ENCODE measurements around the gene SPSB1. TPM values are rescaled to one million over a fixed set of nuclear protein-coding genes. Genes with fewer than 3 reads are reported as not detected.
"Not testable (repeated sequence)": the region's sequence is repeated elsewhere in the genome, so short reads cannot be mapped to it uniquely, and the experiment has no call there.

Gene SPSB1
- total and polyA plus RNA-seq, 10 of the 15 experiments (the other 5 are each of a cell fraction or from before 2014, with no cell fraction given) = 0.02 to 2.0 (median 0.90) TPM; not detected in 1

DNA sequence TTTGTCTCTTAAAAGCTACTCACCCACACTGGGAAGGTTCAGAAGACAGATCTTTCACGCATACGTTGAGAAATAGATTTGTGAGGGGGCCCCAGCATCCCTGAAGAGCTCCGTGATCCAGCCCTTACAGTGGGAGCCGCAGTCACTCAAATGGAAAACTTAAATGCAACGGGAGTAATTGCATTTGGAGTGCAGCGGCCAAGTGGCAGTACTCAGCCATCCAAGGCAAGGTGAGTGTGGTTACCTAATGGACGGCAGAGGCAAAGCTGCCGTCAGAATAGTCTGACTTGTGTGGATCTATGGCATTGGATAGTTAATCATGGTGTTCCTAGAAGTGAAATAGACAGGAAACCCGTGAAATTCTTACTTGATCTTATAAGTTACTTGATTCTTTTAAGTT lies 5.1 kb downstream of the SPSB1 start (continued):
- TF ChIP-seq FOXM1 (IDR thresholded peaks at IDR 0.05; ENCODE audit: low read depth, low read length) = no peak
- TF ChIP-seq, protein P1, sequence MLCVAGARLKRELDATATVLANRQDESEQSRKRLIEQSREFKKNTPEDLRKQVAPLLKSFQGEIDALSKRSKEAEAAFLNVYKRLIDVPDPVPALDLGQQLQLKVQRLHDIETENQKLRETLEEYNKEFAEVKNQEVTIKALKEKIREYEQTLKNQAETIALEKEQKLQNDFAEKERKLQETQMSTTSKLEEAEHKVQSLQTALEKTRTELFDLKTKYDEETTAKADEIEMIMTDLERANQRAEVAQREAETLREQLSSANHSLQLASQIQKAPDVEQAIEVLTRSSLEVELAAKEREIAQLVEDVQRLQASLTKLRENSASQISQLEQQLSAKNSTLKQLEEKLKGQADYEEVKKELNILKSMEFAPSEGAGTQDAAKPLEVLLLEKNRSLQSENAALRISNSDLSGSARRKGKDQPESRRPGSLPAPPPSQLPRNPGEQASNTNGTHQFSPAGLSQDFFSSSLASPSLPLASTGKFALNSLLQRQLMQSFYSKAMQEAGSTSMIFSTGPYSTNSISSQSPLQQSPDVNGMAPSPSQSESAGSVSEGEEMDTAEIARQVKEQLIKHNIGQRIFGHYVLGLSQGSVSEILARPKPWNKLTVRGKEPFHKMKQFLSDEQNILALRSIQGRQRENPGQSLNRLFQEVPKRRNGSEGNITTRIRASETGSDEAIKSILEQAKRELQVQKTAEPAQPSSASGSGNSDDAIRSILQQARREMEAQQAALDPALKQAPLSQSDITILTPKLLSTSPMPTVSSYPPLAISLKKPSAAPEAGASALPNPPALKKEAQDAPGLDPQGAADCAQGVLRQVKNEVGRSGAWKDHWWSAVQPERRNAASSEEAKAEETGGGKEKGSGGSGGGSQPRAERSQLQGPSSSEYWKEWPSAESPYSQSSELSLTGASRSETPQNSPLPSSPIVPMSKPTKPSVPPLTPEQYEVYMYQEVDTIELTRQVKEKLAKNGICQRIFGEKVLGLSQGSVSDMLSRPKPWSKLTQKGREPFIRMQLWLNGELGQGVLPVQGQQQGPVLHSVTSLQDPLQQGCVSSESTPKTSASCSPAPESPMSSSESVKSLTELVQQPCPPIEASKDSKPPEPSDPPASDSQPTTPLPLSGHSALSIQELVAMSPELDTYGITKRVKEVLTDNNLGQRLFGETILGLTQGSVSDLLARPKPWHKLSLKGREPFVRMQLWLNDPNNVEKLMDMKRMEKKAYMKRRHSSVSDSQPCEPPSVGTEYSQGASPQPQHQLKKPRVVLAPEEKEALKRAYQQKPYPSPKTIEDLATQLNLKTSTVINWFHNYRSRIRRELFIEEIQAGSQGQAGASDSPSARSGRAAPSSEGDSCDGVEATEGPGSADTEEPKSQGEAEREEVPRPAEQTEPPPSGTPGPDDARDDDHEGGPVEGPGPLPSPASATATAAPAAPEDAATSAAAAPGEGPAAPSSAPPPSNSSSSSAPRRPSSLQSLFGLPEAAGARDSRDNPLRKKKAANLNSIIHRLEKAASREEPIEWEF (IDR thresholded peaks at IDR 0.05; ENCODE audit: insufficient replicate concordance, low read depth, low read length) = no peak

DNA sequence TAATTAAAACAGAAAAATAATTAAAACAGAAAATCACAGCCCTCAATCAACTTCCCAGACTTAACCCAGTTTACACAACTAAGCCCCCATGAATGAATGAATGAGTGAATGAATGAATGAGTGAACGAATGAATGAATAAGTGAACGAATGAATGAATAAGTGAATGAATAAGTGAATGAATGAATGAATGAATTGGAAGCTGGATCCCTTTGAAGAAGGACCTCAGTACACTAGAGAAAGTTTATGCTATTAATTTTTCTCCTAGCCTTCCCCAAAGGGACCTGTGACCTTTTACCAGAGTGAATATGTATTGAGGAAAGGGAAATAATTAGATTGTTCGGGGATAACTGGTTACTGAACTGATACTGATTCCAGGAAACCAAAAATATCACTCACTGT lies 5.6 kb downstream of the SPSB1 start:
- POLR2A ChIA-PET = no interaction called here
- no peak overlapping the region for H3K4me3 ChIP-seq
- SMC1A ChIA-PET (ENCODE audit: uncharacterized antibody, unreplicated experiment) = interaction anchor here (0.6 to 1.6 kb wide), 2 partner anchors 14 to 247 kb away, joined by 3 read pairs; no protein-coding TSS in a partner anchor
- H3K9ac ChIP-seq (ENCODE audit: control insufficient read depth, insufficient read depth, low read length) = no peak overlapping the region
- H4K20me1 ChIP-seq (ENCODE audit: control insufficient read depth, insufficient read depth) = no peaks in the 10 kb centered on the region
- ATAC-seq = no peak
- no peak for DNase-seq (ENCODE audit: low read depth, low spot score)
- H3K4me2 ChIP-seq (ENCODE audit: control insufficient read depth, insufficient read depth) = no peak overlapping the region
- peaks cover 0 to 2% of the 10 kb centered on the region in 2 experiments; a peak in 2 of 4 replicates for H3K27me3 ChIP-seq (replicated peaks in 1 of 2; ENCODE audit: control insufficient read depth in 2 of 2, insufficient read depth in 2 of 2, low read length in 1 of 2)
- in situ Hi-C loops (cut with MboI) = no loop called here
- TF ChIP-seq ZNF24 (IDR thresholded peaks at IDR 0.05) = peak; percentile 95
- TF ChIP-seq ZNF207 (IDR thresholded peaks at IDR 0.05; ENCODE audit: borderline replicate concordance) = no peak
- no peaks in the 10 kb centered on the region for H3K79me2 ChIP-seq (ENCODE audit: control insufficient read depth, insufficient read depth, low read length)
- no peak overlapping the region for H2AFZ ChIP-seq (ENCODE audit: control insufficient read depth, low read depth, low read length)
- H3K36me3 ChIP-seq (ENCODE audit: control insufficient read depth in 2 of 2, insufficient read depth in 2 of 2, low read length in 1 of 2) = no peaks in the 10 kb centered on the region
- no TSS peak for BruUV-seq (replicated peaks)
- intact Hi-C loops (cut with micrococcal nuclease; ENCODE audit: unreplicated experiment) = no loop called here
- peaks cover 13% of the 10 kb centered on the region for H3K4me1 ChIP-seq (ENCODE audit: control insufficient read depth, insufficient read depth, low read length)
- FAIRE-seq = no peak
- 0% methylated on average over 3 of the region's 3 CpGs for WGBS (ENCODE audit: insufficient coverage, insufficient replicate concordance, low lambda C conversion rate, missing lambda C conversion rate)
- no peak overlapping the region for H3K27ac ChIP-seq (ENCODE audit: control insufficient read depth, insufficient read depth)
- CTCF ChIA-PET = interaction anchor here (1.3 kb wide), 1 partner anchor 9 kb away, joined by 3 read pairs; no protein-coding TSS in a partner anchor
- RAD21 ChIA-PET (ENCODE audit: unreplicated experiment) = no interaction called here
- H3K9me3 ChIP-seq (replicated peaks; ENCODE audit: control insufficient read depth, insufficient read depth, low read length) = no peaks in the 10 kb centered on the region

DNA sequence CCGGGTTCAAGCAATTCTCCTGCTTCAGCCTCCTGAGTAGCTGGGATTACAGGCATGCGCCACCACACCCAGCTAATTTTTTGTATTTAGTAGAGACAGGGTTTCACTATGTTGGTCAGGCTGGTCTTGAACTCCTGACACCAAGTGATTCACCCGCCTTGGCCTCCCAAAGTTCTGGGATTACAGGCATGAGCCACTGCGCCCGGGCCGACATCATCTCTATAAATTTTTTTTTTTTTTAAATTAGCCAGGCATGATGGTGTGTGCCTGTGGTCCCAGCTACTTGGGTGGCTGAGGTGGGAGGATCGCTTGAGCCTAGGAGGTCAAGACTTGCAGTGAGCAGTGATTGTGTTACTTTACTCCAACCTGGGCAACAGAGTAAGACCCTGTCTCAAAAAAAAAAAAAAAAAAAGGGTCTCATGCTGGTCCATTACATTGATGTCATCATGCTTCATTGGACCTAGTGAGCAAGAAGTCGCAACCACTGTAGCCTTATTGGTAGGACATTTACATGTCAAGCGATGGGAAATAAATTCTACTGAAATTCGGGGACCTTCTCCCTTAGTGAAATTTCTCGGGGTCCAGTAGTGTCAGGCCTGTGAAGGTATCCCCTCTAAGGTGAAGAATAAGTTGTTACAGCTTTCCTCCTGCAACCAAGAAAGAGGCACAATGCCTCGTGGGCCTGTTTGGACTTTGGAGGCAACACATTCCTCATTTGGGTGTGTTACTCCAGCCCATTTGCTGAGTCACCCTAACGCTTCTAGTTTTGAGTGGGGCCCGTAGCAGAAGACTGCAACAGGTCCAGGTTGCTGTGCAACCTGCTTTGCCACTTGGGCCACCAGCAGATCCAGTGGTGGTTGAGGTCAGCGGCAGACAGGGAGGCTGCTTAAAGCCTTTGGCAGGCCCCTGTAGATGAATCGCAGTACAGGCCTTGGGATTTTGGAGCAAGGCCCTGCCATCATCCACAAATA lies 7.2 kb downstream of the SPSB1 start:
- intact Hi-C loops (cut with micrococcal nuclease; ENCODE audit: unreplicated experiment); H3K9me3 ChIP-seq (replicated peaks; ENCODE audit: control insufficient read depth, insufficient read depth, low read length); H3K27ac ChIP-seq (ENCODE audit: control insufficient read depth, insufficient read depth); H3K4me3 ChIP-seq; H3K79me2 ChIP-seq (ENCODE audit: control insufficient read depth, insufficient read depth, low read length); DNase-seq (ENCODE audit: low read depth, low spot score); H3K4me1 ChIP-seq (ENCODE audit: control insufficient read depth, insufficient read depth, low read length); FAIRE-seq; ATAC-seq; POLR2A ChIA-PET; H3K4me2 ChIP-seq (ENCODE audit: control insufficient read depth, insufficient read depth); H3K9ac ChIP-seq (ENCODE audit: control insufficient read depth, insufficient read depth, low read length); H3K36me3 ChIP-seq (ENCODE audit: control insufficient read depth in 2 of 2, insufficient read depth in 2 of 2, low read length in 1 of 2); BruUV-seq (replicated peaks); H3K27me3 ChIP-seq (replicated peaks in 1 of 2; ENCODE audit: control insufficient read depth in 2 of 2, insufficient read depth in 2 of 2, low read length in 1 of 2); CTCF ChIA-PET; H4K20me1 ChIP-seq (ENCODE audit: control insufficient read depth, insufficient read depth); in situ Hi-C loops (cut with MboI); H2AFZ ChIP-seq (ENCODE audit: control insufficient read depth, low read depth, low read length): not testable (repeated sequence)
- 78% methylated on average over 15 of the region's 16 CpGs for WGBS (ENCODE audit: insufficient coverage, insufficient replicate concordance, low lambda C conversion rate, missing lambda C conversion rate)
- ChIA-PET SMC1A (ENCODE audit: uncharacterized antibody, unreplicated experiment) (interaction anchor here (0.7 kb wide), 1 partner anchor 9 kb away, joined by 3 read pairs; no protein-coding TSS in a partner anchor), RAD21 (ENCODE audit: unreplicated experiment) (interaction anchor here (1.4 kb wide), 1 partner anchor 10 kb away, joined by 4 read pairs; no protein-coding TSS in a partner anchor)

Data from GM12878 (cell line).